22Rv1 (cell line): ENCODE results near the gene KIRREL3.

Source experiments
- ZFX ChIP-seq: fragments of 450-650 bp; IDR thresholded peaks from 2 replicates; pipeline ENCODE4 v1.6.1; 2017; ENCODE audit warnings: antibody characterized with exemption, borderline replicate concordance
- TF ChIP-seq, protein P1 (sequence below): fragments of 450-650 bp; IDR thresholded peaks from 2 replicates; pipeline ENCODE4 v1.5.1; 2017; ENCODE audit warnings: mild to moderate bottlenecking

DNA sequence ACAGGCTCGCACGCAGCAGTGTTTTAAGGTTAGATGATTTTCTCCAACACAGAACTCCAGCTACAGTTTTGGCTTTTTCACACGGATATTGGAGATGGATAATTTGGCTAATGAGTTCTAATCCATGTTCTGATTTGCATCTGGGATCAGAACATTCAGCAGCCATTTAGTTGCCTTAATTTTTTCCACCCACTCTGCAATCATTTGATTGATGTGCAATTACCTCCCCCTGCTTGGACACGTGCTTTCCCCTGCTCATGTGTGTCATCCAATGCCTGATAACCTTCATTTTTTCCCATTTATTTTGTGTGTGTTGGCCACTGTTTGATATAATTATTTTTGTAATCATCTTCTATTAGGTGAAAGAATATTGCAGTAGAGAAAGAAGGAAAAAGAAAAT lies 387.3 kb downstream of the KIRREL3 start:
- TF ChIP-seq, protein P1, sequence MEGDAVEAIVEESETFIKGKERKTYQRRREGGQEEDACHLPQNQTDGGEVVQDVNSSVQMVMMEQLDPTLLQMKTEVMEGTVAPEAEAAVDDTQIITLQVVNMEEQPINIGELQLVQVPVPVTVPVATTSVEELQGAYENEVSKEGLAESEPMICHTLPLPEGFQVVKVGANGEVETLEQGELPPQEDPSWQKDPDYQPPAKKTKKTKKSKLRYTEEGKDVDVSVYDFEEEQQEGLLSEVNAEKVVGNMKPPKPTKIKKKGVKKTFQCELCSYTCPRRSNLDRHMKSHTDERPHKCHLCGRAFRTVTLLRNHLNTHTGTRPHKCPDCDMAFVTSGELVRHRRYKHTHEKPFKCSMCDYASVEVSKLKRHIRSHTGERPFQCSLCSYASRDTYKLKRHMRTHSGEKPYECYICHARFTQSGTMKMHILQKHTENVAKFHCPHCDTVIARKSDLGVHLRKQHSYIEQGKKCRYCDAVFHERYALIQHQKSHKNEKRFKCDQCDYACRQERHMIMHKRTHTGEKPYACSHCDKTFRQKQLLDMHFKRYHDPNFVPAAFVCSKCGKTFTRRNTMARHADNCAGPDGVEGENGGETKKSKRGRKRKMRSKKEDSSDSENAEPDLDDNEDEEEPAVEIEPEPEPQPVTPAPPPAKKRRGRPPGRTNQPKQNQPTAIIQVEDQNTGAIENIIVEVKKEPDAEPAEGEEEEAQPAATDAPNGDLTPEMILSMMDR = no peak
- no peak for TF ChIP-seq ZFX
